ENCODE measurements around the gene CNTN4.
"Not testable (repeated sequence)": the region's sequence is repeated elsewhere in the genome, so short reads cannot be mapped to it uniquely, and the experiment has no call there.

The CNTN4 gene

DNA sequence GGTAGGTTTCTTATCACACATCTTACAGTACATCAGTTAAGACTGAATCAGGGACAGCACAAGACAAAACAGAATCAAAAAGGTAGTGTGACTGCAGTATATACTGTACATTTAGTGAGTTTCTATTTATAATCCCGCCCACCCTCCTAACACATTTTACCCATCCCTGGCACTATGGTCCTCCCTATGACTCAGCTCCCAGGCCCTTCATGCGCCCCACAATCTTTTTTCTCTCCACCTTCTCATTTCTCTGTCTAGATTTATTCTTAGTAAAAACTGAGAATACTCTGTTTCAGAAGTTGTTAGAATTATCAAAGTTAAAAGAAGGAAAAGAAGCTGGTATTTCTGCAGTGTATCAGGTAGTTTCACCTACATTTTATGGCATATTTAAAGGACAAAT lies 427.3 kb downstream of the CNTN4 start:
- DNase-seq = no peak

DNA sequence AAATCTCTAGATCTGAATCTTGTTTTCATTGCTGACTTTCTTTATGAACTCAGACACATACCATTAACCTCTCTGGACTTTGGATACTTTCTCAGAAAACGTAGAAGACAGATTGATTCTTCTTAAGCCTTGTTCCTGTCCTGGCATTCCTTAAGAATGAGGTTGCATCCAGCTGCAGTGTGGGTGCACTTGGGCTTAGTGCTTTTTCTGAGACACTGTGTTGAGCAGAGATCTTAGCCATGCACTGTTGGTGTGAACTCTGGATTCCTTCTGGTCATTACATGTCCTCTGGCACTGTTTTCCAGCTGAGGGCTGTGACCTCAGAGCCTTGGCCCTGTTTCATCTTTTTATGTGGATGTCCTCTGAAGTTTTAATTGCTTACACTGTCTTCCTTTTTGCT lies 428.3 kb downstream of the CNTN4 start:
- DNase-seq = no peak

DNA sequence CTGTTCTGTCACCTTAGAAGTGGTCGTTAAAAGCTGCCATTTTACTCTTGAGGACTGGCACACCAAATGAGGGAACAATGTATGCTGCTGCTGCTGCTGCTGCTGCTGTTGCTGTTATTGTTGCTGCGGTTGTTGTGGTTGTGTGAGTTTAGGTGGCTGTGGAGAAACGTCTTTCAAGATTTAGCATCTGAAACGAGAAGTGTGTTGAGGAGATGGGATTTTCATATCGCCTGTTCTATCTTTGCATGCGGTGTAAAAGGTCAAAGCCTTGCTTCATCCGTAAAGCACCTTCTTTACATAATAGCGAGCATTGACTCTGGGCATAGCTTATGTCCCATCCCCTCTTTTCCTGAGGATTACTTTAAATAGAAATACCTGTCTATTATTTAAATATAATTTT lies 428.7 kb downstream of the CNTN4 start:
- DNase-seq = not testable (repeated sequence)

DNA sequence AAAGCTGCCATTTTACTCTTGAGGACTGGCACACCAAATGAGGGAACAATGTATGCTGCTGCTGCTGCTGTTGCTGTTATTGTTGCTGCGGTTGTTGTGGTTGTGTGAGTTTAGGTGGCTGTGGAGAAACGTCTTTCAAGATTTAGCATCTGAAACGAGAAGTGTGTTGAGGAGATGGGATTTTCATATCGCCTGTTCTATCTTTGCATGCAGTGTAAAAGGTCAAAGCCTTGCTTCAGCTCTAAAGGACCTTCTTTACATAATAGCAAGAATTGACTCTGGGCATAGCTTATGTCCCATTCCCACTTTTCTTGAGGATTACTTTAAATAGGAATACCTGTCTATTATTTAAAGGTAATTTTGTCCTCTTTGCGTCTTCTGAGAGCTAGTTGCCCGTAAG lies 436.1 kb downstream of the CNTN4 start:
- DNase-seq = not testable (repeated sequence)

DNA sequence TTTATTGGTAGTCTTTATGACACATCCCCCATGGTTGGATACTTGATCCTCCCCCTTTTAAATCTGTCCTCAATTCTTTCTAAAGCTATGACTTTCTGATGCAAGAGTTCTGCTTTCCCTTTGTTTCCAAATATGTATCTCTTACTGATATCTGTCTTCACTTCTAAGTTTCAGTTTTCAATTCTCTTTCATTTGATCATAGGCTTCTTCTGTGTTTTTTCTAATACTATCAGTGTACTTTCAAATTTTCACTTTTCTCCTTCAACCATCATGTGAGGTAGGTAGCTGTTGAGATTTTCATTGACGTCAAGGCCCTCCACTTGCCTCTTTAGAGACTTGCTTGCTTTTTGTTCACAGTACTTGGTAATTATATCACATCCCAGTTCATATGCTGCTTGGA lies 436.5 kb downstream of the CNTN4 start:
- no peak for DNase-seq

DNA sequence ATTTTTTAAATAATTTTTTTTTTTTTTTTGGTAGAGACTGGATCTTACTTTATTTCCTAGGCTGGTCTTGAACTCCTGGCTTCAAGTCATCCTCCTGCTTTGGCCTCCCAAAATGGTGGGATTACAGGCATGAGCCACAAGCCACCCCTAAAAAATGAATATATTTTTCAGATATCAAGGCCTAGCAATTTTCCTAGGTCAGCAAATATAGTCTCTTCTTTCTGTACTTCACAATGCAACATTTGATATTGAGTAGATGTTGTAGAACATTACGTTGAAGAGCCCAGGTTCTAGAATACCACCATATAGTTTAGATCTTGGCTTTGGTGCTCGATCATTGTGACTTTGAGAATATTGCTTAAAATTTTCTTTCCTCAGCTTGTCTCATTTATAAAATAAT lies 437.9 kb downstream of the CNTN4 start:
- no peak for DNase-seq

DNA sequence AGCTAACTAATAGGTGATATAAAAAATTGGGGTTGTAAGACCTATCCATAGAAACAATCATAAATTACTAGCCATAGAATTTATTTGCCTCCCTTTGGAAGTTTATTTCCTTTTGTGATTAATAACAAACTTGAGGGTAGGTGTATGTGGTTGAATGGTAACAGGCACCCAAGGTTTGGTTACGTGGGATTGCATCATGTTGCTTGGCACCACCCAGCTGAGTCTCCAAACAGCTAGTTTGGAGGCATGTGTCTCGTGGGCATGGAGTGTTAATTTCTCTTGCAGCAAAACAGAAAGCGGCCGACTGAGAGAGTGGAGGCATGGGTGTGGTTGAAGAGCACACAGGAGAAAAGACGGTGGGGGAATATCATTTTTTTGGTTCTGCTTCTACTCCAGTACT lies 441.4 kb downstream of the CNTN4 start:
- DNase-seq = no peak

DNA sequence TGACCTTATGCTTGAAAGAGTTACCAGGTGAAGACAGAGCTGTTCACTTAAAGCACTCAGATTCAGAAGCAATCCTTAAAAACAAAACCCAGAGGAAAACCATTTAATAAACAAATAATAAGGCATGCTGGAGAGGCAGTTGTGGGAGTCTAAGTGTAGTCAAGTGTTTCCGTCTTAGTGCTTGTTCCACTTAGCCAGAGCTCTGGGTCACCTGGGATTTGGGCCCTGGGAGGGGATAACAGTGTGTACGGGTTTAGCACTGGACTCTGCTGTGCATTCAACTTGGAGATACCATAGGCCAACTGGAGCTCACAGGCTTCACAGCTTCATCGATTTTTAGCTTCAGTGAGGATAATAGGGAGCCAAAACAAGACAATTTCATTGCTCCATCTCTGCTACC lies 444.6 kb downstream of the CNTN4 start:
- no peak for DNase-seq

DNA sequence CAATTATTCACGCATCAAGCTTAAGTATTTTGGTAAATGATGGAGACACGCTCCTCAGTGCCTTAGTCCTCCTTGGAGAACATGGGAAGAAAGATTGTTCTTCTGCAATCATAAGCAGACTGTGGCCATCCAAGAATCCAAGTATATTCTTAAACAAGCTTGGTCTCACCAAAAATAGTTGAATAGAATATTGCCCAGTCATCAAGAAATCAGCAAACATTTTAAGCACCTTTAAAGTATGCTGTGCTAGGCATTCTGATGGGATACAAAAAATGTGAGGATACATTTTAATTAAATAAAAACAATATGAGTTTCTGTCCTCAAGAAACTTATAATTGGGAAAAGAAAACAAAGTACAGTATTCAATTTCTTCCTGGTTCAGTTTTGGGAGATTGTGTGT lies 445.5 kb downstream of the CNTN4 start:
- no peak for DNase-seq

DNA sequence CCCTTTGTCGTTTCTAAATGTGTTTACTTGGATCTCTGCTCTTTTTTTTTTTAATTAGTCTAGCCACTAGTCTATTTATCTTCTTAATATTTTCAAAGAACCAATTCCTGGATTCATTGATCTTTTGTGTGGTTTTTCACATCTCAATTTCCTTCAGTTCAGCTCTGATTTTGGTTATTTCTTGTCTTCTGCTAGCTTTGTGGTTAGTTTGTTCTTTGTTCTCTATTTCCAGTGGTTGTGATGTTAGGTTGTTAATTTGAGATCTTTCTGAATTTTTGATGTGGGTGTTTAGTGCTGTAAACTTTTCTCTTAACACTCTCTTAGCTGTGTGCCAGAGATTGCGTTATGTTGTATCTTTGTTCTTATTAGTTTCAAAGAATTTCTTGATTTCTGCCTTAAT lies 446.1 kb downstream of the CNTN4 start:
- no peak for DNase-seq

DNA sequence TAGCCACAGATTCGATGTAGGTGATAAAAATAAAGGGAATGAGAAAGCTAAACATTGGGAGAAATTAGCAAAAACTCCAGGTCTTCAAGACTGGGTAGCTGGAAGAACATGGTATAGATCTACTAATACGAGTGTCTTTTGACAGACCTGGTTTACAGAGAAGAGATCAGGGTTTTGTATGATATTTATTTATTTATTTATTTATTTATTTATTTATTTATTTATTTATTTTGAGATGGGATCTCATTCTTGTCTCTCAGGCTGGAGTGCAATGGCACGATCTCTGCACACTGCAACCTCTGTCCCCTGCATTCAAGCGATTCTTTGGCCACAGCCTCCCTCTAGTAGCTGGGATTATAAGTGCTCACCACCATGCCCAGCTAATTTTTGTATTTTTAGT lies 448.4 kb downstream of the CNTN4 start:
- DNase-seq = no peak

DNA sequence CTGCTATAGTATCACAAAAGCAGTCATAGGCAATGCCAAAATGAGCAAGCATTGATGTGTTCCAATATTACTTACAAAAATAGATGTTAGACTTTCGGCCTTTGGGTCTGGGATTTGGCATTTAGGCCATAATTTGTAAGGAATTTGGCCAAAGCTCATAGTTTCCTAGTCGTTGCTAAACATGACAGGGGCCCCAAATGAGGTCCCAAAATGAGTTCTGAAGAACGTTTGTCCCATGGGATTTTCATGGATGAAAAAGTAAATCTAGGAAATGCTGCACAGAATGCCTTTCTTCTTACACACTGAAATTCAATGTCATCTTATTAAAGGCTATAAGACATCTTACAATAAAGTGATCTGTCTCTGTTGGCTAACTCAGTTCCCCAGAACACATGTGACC lies 456.0 kb downstream of the CNTN4 start:
- no peak for DNase-seq

DNA sequence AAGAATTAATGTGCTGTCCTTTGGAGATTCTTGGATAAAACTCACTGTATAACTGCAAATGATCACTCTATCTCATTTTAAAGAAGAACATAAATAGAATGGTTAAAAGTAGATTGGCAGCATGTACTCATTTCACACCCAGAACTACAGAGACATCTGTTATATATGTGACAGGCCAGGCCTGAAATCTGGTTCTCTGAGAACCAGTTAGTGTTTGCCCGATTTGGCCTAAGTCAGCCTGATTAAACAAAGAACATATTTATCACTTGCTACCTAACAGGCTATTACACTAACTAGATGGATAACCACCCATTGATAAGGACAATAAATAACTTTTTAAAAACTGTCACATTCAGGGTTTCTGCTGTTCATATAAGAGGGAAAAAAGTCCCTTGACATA lies 460.1 kb downstream of the CNTN4 start:
- no peak for DNase-seq

DNA sequence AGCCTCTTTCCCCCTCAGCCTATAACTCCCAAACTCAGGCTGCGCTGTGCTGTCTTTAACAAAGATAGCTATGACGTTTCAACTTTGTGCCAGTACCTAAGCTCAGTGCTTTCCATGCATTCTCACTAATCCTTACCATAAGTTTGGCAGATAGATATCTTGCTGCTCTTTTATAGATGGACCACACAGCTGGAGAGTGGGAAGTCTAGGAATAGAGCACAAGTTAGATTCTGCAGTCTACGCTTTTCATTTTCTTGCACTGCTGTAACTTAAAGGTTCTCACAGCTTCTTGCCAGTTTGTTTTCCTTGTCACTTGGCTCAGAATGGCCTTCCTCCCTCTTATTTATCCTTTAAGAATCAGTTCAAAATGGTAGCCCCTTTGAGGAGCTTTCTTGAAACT lies 468.8 kb downstream of the CNTN4 start:
- DNase-seq = no peak

DNA sequence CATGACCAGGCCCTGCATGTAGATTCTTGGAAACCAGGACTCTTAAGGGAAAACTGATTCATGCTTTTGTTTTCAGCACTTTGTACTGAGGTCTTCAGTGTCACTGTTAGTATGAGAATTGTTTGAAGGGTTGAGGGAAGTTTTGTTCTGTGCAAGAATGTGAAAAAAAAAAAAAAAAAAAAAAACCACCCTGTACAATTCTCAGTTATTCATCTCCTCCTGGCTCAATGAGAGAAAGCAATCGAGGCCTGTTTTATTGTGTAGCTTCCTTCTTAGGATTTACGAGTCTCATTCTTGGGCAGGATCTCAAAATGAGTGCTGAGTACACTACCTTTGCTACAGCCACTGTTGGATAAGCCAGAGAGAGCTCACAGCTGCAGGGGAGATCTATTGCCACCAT lies 469.5 kb downstream of the CNTN4 start:
- no peak for DNase-seq

DNA sequence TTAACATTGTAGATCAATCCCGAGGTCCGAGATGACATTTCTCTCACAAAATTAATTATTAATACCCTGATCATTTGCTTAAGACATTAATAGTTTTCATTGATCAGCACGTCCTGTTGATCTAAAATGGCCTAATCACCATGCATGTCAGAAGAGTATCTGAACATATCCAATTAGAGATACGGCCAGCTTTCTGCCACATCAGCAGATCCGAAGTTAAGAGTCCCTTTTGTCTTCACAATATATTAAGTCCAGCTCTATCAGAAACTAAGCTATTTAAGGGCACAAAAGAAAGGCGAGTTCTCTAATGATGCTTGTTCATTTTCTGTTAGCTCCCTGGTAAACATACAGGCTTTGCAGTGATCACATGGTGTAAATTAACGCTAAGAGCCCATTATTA lies 470.3 kb downstream of the CNTN4 start:
- no peak for DNase-seq

DNA sequence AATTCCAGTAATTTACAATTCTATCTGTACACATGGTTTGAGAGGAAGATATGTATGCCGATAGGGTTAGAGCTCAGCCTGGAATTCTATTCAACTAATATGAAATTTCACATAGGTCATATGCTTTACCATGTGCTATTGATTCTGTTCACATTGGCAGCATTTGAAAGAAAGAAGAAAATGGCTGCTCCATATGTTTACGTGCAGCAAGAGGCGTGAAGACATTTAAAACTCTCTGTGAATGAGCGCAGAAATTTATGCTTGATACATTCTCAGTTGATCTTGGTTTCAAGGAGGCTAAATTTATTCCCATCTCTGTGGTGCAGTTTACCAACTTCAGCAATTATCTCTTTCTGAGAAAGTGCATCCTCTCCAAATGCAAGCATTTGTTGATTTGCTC lies 478.9 kb downstream of the CNTN4 start:
- DNase-seq = no peak

DNA sequence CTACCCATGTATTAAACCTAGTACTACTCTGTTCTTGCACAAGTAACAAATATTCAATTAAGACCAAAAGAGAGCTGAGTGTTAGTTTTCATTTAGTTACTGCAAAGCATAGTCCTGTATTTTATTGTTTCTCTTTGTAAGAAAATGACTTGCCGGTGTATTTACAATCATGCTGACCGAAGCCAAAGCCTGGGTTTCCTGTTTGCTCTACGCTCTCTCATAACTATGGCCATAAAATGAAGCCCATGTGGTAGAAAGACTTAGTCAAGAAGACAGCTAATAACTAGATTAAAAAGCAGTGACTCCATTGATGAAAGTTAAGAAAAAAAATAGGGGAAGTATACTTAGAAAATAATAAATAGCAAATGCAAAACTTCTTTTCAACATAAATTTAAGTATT lies 479.9 kb downstream of the CNTN4 start:
- DNase-seq = no peak

DNA sequence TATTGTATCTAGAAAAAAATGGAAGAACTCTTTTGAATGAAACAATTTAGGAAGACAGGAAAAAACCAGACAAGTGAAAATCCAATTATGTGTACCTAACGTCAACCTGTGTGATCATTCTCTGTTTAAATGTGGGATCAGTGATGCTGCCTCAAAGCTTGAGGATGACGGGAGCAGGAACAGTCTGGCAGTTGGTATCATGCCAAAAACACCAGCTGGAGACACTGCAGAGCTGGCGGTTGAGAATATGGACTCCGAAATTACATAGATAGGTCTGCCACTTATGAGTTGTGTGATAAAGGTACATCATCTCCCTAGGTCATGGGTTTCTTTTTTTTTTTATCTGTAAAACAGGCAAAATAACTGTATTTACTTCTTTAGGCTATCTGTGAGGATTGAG lies 480.5 kb downstream of the CNTN4 start:
- DNase-seq = no peak

DNA sequence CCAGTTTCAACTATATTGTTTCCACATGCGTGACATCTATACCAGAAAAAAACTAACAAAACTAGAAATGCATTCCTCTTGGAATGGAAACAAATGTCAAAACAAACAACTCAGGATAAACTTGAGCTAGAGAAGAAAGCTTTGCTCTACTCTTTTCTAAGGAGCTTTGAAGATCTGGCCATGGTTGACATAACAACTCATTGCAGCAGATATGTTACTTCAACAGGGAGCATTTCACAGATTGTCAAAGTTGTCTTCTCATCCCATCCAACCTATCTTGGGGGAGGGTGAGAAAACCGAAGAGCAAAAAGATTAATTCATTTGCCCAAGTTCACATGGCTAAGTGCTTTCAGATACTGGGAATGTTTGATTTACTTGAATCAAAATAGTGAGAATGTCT lies 484.4 kb downstream of the CNTN4 start:
- DNase-seq = no peak

DNA sequence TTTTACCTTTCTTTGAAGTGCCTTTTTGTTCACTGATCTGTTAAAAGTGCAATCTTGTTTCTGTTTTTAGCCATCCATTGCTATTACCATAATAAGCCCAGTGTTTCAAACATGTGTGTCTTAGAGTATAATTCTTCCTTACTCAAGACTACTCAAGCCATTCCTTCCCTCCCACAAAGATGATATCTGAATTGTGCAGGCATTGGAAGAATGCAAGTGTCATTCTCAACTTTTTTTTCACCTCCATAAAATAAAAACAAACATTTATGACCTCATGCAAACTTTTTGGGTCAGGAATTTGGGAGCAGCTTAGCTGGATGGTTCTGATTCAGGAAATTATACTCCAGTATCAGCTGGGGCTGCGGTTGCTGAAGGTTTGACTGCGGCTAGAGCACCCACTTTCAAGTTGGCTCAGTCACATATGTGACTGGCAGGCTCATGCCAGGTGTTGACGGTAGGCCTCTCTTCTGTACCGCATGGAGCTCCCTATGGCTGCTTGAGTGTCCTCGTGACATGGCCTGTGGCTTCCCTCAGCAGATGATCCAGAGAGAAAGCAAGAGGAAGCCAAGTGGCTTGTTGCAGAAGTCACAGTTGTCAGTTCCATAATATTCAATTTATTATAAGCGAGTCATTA lies 490.8 kb downstream of the CNTN4 start:
- DNase-seq = no peak

DNA sequence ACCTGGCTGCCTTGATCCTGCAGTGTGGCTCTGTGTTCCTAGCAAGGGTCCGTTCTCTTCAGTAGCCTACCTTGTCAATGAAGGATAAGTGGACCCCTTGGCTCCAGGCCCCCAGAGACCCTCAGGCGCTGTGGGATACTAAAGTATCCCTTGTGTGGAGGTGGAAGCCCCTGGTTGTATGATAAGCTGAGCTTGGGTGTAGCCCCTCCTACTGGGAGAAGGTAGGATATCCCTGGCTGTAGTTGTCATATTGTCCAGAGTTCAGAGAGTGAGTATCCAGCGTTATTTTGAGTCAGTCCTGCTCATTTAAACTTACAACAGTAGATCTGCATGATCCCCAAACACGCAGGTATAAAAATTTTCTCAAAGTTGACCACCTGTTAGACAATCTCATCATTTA lies 496.8 kb downstream of the CNTN4 start:
- DNase-seq = no peak

DNA sequence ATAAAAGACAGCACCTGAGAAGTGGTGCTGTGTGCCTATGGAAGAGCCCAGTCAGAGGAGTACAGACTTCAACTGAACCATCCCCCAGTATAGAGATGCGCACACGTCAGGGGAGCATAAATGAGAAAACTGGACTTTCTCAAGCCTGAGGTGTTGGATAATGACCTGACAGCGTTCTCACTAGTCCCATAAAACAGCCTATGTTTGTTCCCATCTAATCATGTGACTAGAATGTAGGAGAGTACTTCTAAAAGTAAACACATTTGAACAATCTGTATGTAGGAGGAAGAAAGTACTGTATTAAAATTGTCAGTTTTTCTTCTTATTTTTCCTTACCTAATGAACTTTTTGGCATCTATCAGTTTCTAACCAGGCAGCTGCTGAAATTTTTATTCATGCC lies 498.9 kb downstream of the CNTN4 start:
- DNase-seq = no peak

DNA sequence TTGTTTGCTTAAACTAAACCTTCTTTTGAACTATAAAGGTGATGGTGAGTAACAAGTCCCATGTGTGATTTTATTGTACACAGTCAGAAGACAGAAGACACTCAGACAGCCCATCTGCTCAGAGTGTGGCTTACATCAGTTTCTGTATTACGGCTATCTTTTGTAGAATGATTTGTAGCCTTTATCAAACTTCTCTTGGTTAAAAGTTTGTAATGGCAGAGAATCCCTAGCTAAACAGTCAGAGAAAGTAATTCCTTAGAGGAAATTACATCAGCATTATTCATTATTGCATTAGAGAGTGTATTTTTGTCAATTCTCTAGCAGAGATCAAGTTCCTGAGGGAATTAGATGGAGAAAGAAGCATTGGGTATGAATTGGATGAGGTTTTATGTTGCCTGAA lies 500.8 kb downstream of the CNTN4 start:
- DNase-seq = no peak

DNA sequence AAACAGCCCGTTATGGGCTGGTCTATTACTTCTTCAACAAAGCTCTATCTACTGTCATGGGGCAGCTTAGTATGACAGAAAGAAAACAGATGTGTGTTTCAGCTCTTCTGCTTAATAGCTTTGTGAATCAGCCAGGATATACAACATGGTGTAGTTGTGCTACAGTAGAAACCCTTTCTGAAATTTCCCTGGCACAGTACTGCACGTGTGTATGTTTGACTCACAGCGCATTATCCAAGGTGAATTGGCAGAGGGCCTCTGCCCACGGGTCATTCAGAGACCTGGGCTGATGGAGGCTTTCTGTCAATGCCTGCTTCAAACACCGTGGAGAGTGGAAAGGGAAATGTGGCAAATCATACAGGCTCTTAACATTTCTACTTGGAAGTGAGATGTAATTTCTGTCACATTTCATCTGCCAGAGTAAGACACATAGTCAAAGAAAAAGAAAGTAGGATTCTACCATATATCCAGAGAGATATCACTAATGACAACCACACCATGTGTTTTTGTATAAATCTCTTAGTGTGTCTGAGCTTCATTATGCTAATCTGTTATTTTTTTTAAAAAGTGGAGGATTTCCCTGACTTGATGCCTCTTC lies 505.1 kb downstream of the CNTN4 start:
- DNase-seq = no peak

DNA sequence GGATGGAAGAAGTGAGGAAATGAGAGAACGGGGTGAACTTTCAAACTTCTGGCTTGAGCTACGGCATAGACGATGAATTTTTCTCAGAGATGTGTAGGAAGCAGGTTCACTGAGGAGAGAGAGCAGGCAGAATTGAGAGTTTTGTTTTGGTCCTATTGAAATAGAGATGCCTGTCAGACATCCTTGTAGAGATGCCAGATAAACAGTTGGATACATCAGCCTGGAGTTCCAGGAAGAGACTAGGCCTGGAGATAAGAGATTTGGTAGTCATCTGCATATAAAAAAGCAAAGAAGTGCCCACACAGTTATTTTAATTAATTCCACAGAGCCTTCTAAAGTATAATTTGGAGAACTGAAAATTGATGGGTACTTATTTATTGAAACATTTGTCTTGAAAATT lies 515.9 kb downstream of the CNTN4 start:
- no peak for DNase-seq
